Left lung (tissue), 10 donors: ENCODE results near the gene NLRX1. TPM values are rescaled to one million over a fixed set of nuclear protein-coding genes. Genes with fewer than 3 reads are reported as not detected.
"Not testable (repeated sequence)": the region's sequence is repeated elsewhere in the genome, so short reads cannot be mapped to it uniquely, and the experiment has no call there.

Source experiments
- ATAC-seq: fragments of 200-7000 bp; cut with Tn5 transposase; one replicate; pipeline ENCODE4 v1.9.1; 2020; ENCODE audit warnings: moderate library complexity
- DNase-seq, 4 donors: peaks; one replicate each; pipeline ENCODE4 v3.0.0-alpha.2; 2013 to 2020
- H3K27ac ChIP-seq, 2 donors: fragments of 200-600 bp; sonication (generic) in 1 of 2; one replicate each; pipeline versions ENCODE4 v1.5.0 to v1.8.0; 2020 to 2021
- H3K27me3 ChIP-seq, 2 donors: fragments of 200-600 bp; sonication (generic) in 1 of 2; one replicate each; pipeline versions ENCODE4 v1.5.0 to v1.8.0; 2020 to 2021
- H3K36me3 ChIP-seq, 2 donors: fragments of 200-600 bp; sonication (generic) in 1 of 2; one replicate each; pipeline versions ENCODE4 v1.5.0 to v1.8.0; 2020 to 2021
- H3K4me1 ChIP-seq, 2 donors: fragments of 200-600 bp; one replicate each; pipeline ENCODE4 v1.8.0; 2021
- H3K4me3 ChIP-seq, 2 donors: fragments of 200-600 bp; sonication (generic) in 1 of 2; one replicate each; pipeline versions ENCODE4 v1.5.0 to v1.8.0; 2020 to 2021; ENCODE audit warnings: mild to moderate bottlenecking in 1 of 2
- H3K9me3 ChIP-seq, 2 donors: fragments of 200-600 bp; sonication (generic) in 1 of 2; one replicate each; pipeline versions ENCODE4 v1.5.0 to v1.8.0; 2020 to 2021
- CTCF ChIP-seq, 2 donors: fragments of 200-600 bp; sonication (generic) in 1 of 2; IDR thresholded peaks; one replicate each; pipeline versions ENCODE4 v1.5.0 to v1.8.0; 2021; ENCODE audit warnings: antibody characterized with exemption in 2 of 2
- intact Hi-C, 2 donors: fragments of 100-400 bp; cut with DNase I; formaldehyde crosslinking; loops; one replicate each; pipeline versions ENCODE4 v1.11.2 to v1.14.2; 2022
- polyA plus RNA-seq, 6 donors: library from polyadenylated mRNA; unstranded; fragments of 120-200 nt; gene quantifications; one replicate each; pipeline ENCODE4 v1.2.1, GENCODE V29; 2013; ENCODE audit not compliant: insufficient read length in 6 of 6
- total RNA-seq, 2 donors: library from RNA; stranded (reverse); fragmentation: NEBNext Ultra II Directional; extraction: Animal tissue kit (Norgen Biotek cat#: 25700); gene quantifications; one replicate each; pipeline ENCODE4 v1.2.1, GENCODE V29; 2021
- donor health status: DM: no; HTN: yes; CAD: no.
- donor health status: DM: no; HTN: no; CAD: no.

Gene NLRX1
- total and polyA plus RNA-seq, 8 donors = 9.9 to 15.7 (median 12.0) TPM

GRCh38 chr11:119179983-119180382 lies 11.5 kb downstream of the NLRX1 start:
- Histone ChIP-seq H3K9me3 (no peaks in the 10 kb centered on the region), H3K4me3 (no peak overlapping the region), H3K27me3 (no peaks in the 10 kb centered on the region), H3K36me3 (peaks cover 0 to 58% of the 10 kb centered on the region in 2 donors), H3K4me1 (peaks cover 0 to 7% of the 10 kb centered on the region in 2 donors), H3K27ac (no peak overlapping the region)
- intact Hi-C loops = no loop called here
- DNase-seq (no peak), ATAC-seq (no peak)
- no peak for TF ChIP-seq CTCF (IDR thresholded peaks at IDR 0.05)

GRCh38 chr11:119180729-119181676 lies 12.5 kb downstream of the NLRX1 start:
- TF ChIP-seq CTCF (IDR thresholded peaks at IDR 0.05) = no peak
- Histone ChIP-seq H3K9me3 (no peaks in the 10 kb centered on the region), H3K4me3 (no peak overlapping the region), H3K27ac (peak overlapping the region in 1 of 2 donors; percentile 41), H3K36me3 (peaks cover 0 to 48% of the 10 kb centered on the region in 2 donors), H3K27me3 (peaks cover 0 to 2% of the 10 kb centered on the region in 2 donors), H3K4me1 (peaks cover 0 to 7% of the 10 kb centered on the region in 2 donors)
- ATAC-seq (no peak), DNase-seq (peak in 1 of 4 donors; percentile 3)
- intact Hi-C loops = no loop called here

GRCh38 chr11:119181677-119182412 lies 13.3 kb downstream of the NLRX1 start:
- intact Hi-C loops = no loop called here
- peaks cover 0 to 47% of the 10 kb centered on the region in 2 donors for H3K36me3 ChIP-seq
- TF ChIP-seq CTCF (IDR thresholded peaks at IDR 0.05) = no peak
- H3K27ac ChIP-seq = peak overlapping the region in 1 of 2 donors; percentile 41
- no peak overlapping the region for H3K4me3 ChIP-seq
- H3K27me3 ChIP-seq = peaks cover 0 to 11% of the 10 kb centered on the region in 2 donors
- ATAC-seq (peak; percentile 23), DNase-seq (no peak)
- H3K4me1 ChIP-seq = peaks cover 0 to 7% of the 10 kb centered on the region in 2 donors
- no peaks in the 10 kb centered on the region for H3K9me3 ChIP-seq

GRCh38 chr11:119184399-119184798 lies 15.9 kb downstream of the NLRX1 start:
- H3K4me1 ChIP-seq, DNase-seq, H3K27ac ChIP-seq, intact Hi-C loops, H3K4me3 ChIP-seq, ATAC-seq, H3K9me3 ChIP-seq: not testable (repeated sequence)
- Histone ChIP-seq H3K36me3 (peaks cover 0 to 41% of the 10 kb centered on the region in 2 donors), H3K27me3 (peaks cover 0 to 24% of the 10 kb centered on the region in 2 donors)

GRCh38 chr11:119185981-119186634 lies 17.6 kb downstream of the NLRX1 start:
- no peak overlapping the region for H3K27ac ChIP-seq
- no peak overlapping the region for H3K4me3 ChIP-seq
- intact Hi-C loops = no loop called here
- H3K27me3 ChIP-seq = peaks cover 0 to 24% of the 10 kb centered on the region in 2 donors
- no peak for ATAC-seq
- peaks cover 0 to 7% of the 10 kb centered on the region in 2 donors for H3K4me1 ChIP-seq
- peaks cover 0 to 28% of the 10 kb centered on the region in 2 donors for H3K36me3 ChIP-seq
- DNase-seq = no peak
- H3K9me3 ChIP-seq = no peaks in the 10 kb centered on the region
- no peak for TF ChIP-seq CTCF (IDR thresholded peaks at IDR 0.05)
